Measurements from ENCODE around the gene GTPBP1. TPM values are rescaled to one million over a fixed set of nuclear protein-coding genes. Genes with fewer than 3 reads are reported as not detected.

Gene GTPBP1
- total RNA-seq, 1 experiment from 2014 or later, result 108 TPM

DNA sequence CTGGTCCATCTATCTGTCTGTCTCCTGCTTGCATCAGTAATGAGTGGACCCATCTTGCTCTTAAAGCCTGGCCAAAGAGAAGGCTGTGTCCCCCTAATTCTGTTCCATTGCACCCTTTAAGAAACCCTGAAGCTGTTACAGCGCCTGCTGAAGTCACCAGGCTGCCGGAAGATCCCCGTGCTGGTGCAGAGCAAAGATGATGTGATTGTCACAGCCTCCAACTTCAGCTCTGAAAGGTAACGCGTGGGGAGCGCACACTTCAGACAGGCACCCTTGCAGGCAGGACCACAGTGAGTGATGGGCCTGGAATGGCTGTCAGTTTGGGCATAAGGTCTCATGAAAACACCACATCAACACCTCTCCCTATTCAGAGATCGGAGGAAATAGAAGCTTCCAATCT is 18.4 kb downstream of the GTPBP1 start:
- Histone ChIP-seq H3K4me1 (ENCODE audit: insufficient read depth, low read length) (no peaks in the 10 kb centered on the region), H3K23ac (ENCODE audit: insufficient read length, low read depth, low read length) (no peak overlapping the region), H3K4ac (ENCODE audit: low read depth, low read length) (no peak overlapping the region), H4K8ac (replicated peaks; ENCODE audit: insufficient read length, low read depth, low read length) (no peak overlapping the region), H3K56ac (ENCODE audit: insufficient read length, low read depth, low read length) (no peak overlapping the region), H3K9me3 (ENCODE audit: control insufficient read depth, low read depth, low read length) (no peaks in the 10 kb centered on the region), H3K4me2 (ENCODE audit: insufficient read depth, insufficient read length, low read length) (no peak overlapping the region), H3K79me1 (ENCODE audit: insufficient read depth, low read depth, low read length, poor library complexity, severe bottlenecking) (no peaks in the 10 kb centered on the region), H2BK20ac (ENCODE audit: low read depth, low read length, poor library complexity, severe bottlenecking) (no peak overlapping the region), H4K5ac (ENCODE audit: insufficient read length, low read depth, low read length) (no peak overlapping the region), H4K91ac (ENCODE audit: insufficient read length, low read depth, low read length) (no peak overlapping the region), H2BK12ac (ENCODE audit: insufficient read length, low read depth, low read length) (no peak overlapping the region), H3K23me2 (ENCODE audit: insufficient read length, low read depth, low read length, poor library complexity, severe bottlenecking) (no peaks in the 10 kb centered on the region), H3K9ac (ENCODE audit: extremely low read depth, insufficient read length, low read length) (no peak overlapping the region), H3K18ac (ENCODE audit: insufficient read length, low read depth, low read length) (no peak overlapping the region), H3K14ac (ENCODE audit: insufficient read depth, low read length) (no peak overlapping the region), H2BK15ac (ENCODE audit: low read depth, low read length) (no peak overlapping the region), H3K27me3 (ENCODE audit: insufficient read depth, low read length) (no peaks in the 10 kb centered on the region), H2BK5ac (ENCODE audit: insufficient read length, low read length) (no peak overlapping the region), H2BK120ac (ENCODE audit: low read depth, low read length, poor library complexity, severe bottlenecking) (no peak overlapping the region), H2AK5ac (ENCODE audit: insufficient read length, low read length) (no peak overlapping the region), H4K20me1 (ENCODE audit: control insufficient read depth, insufficient read depth, insufficient read length) (no peaks in the 10 kb centered on the region), H3K27ac (ENCODE audit: insufficient read length, low read depth, low read length) (no peak overlapping the region), H3T11ph (ENCODE audit: low read length) (no peak overlapping the region), H2AFZ (ENCODE audit: low read length) (no peak overlapping the region), H3K79me2 (ENCODE audit: insufficient read depth, low read length) (no peaks in the 10 kb centered on the region)
- Mint-ChIP-seq H3K27ac (peak overlapping the region in 1 of 3 experiments; percentile 57; a peak in 1 of 7 replicates), H3K4me3 (no peak overlapping the region), H3K27me3 (ENCODE audit: low read depth) (no peaks in the 10 kb centered on the region), H3K4me1 (no peaks in the 10 kb centered on the region), H3K9me3 (no peaks in the 10 kb centered on the region), H3K36me3 (ENCODE audit: insufficient read depth in 1 of 3, low read depth in 3 of 3) (peaks cover 41 to 86% (median 78%) of the 10 kb centered on the region in 3 experiments; a peak in 6 of 7 replicates)
- TF ChIP-seq, protein P1, sequence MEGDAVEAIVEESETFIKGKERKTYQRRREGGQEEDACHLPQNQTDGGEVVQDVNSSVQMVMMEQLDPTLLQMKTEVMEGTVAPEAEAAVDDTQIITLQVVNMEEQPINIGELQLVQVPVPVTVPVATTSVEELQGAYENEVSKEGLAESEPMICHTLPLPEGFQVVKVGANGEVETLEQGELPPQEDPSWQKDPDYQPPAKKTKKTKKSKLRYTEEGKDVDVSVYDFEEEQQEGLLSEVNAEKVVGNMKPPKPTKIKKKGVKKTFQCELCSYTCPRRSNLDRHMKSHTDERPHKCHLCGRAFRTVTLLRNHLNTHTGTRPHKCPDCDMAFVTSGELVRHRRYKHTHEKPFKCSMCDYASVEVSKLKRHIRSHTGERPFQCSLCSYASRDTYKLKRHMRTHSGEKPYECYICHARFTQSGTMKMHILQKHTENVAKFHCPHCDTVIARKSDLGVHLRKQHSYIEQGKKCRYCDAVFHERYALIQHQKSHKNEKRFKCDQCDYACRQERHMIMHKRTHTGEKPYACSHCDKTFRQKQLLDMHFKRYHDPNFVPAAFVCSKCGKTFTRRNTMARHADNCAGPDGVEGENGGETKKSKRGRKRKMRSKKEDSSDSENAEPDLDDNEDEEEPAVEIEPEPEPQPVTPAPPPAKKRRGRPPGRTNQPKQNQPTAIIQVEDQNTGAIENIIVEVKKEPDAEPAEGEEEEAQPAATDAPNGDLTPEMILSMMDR (conservative IDR thresholded peaks at IDR 0.05), result no peak
- no CpG with 5 or more reads among the region's 7 CpGs for WGBS (ENCODE audit: extremely low coverage, insufficient read length, low lambda C conversion rate)
- no peak for DNase-seq

Measured in H9 (cell line).